Raji (cell line): ENCODE measurements around the gene LRRC71.

Source experiments
- POLR2A ChIP-seq: IDR thresholded peaks from 2 replicates; pipeline ENCODE4 v1.6.1; 2011; ENCODE audit warnings: low read depth, low read length, control low read depth; ENCODE audit not compliant: insufficient read depth

The LRRC71 gene

GRCh38 chr1:156920233-156921052 lies at the start of gene LRRC71:
Gene LRRC71, plus strand, starts transcription at chr1:156920632. Its CDS starts 172 bp downstream, at chr1:156920804.
- no peak for TF ChIP-seq POLR2A

GRCh38 chr1:156873659-156874058 lies 46.8 kb upstream of the LRRC71 start:
- TF ChIP-seq POLR2A, result no peak

- TF ChIP-seq POLR2A, result no peak
These were observed 46.3 kb upstream of the LRRC71 start for GRCh38 chr1:156874142-156874541.

GRCh38 chr1:156874572-156875340 lies 45.7 kb upstream of the LRRC71 start:
- TF ChIP-seq POLR2A, result no peak

- no peak for TF ChIP-seq POLR2A
These were observed 45.2 kb upstream of the LRRC71 start for GRCh38 chr1:156875341-156875615.

- no peak for TF ChIP-seq POLR2A
These were observed 44.2 kb upstream of the LRRC71 start for GRCh38 chr1:156876281-156876680.

- no peak for TF ChIP-seq POLR2A
These were observed 42.8 kb upstream of the LRRC71 start for GRCh38 chr1:156877433-156878170.

GRCh38 chr1:156879876-156880275 lies 40.6 kb upstream of the LRRC71 start:
- no peak for TF ChIP-seq POLR2A

- TF ChIP-seq POLR2A, result no peak
These were observed 40.0 kb upstream of the LRRC71 start for GRCh38 chr1:156880473-156880872.

GRCh38 chr1:156881101-156881500 lies 39.3 kb upstream of the LRRC71 start:
- no peak for TF ChIP-seq POLR2A

- no peak for TF ChIP-seq POLR2A
These were observed 38.8 kb upstream of the LRRC71 start for GRCh38 chr1:156881663-156882062.

- no peak for TF ChIP-seq POLR2A
These were observed 37.9 kb upstream of the LRRC71 start for GRCh38 chr1:156882543-156882942.

GRCh38 chr1:156883919-156884318 lies 36.5 kb upstream of the LRRC71 start:
- no peak for TF ChIP-seq POLR2A

- no peak for TF ChIP-seq POLR2A
These were observed 35.8 kb upstream of the LRRC71 start for GRCh38 chr1:156884560-156885184.

GRCh38 chr1:156885314-156885713 lies 35.1 kb upstream of the LRRC71 start:
- TF ChIP-seq POLR2A, result no peak
